Tibial nerve (tissue), 3 donors: Measurements from ENCODE around the gene EIF1B.

Source experiments
- POLR2A ChIP-seq, 2 donors: fragments of 450-650 bp; IDR thresholded peaks; one replicate each; pipeline ENCODE4 v1.6.1; 2017; ENCODE audit warnings: antibody characterized with exemption in 2 of 2, mild to moderate bottlenecking in 2 of 2, moderate library complexity in 2 of 2
- TF ChIP-seq, protein P1 (sequence below), 5 experiments: fragments of 200-600 bp in 3 of 5; fragments of 450-650 bp in 2 of 5; sonication (generic) in 3 of 5; IDR thresholded peaks; one replicate each; pipeline ENCODE4 v1.5.1; 2016 to 2019; ENCODE audit warnings: antibody characterized with exemption in 5 of 5, mild to moderate bottlenecking in 3 of 5, moderate library complexity in 2 of 5

DNA sequence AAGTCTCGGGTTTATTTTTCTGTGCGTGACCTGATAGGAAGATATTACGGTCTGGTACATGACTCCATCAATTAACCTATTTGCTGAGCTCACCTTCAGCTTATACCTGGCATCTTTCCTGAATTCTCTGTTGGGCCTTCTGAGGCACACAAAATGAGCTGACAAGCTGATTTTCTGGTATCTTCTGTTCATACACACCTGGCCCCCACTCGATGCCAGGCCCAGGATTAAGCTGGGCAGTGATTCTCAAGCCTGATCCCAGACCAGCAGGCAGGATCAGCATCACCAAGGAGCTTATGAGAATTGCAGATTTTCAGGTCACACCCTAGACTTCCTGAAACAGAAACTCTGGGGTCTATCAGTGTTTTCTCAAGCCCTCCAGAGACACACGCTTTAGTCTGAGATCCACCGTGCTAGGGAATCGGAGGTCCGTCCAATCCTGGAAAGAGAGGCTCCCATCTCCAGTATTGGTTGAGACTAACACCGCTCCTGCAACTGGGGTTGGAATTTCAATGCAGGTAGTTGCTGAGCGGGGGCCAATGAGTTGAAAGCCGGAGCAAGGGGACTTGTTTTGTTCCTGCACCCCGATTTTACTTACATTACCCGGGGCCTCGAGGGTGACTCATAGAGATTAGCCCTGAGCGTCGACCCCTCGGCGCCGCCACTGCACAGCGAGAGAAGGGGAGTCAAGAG is 636 bp upstream of the EIF1B start:
- no peak for TF ChIP-seq POLR2A (IDR thresholded peaks at IDR 0.05)
- TF ChIP-seq, protein P1, sequence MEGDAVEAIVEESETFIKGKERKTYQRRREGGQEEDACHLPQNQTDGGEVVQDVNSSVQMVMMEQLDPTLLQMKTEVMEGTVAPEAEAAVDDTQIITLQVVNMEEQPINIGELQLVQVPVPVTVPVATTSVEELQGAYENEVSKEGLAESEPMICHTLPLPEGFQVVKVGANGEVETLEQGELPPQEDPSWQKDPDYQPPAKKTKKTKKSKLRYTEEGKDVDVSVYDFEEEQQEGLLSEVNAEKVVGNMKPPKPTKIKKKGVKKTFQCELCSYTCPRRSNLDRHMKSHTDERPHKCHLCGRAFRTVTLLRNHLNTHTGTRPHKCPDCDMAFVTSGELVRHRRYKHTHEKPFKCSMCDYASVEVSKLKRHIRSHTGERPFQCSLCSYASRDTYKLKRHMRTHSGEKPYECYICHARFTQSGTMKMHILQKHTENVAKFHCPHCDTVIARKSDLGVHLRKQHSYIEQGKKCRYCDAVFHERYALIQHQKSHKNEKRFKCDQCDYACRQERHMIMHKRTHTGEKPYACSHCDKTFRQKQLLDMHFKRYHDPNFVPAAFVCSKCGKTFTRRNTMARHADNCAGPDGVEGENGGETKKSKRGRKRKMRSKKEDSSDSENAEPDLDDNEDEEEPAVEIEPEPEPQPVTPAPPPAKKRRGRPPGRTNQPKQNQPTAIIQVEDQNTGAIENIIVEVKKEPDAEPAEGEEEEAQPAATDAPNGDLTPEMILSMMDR (IDR thresholded peaks at IDR 0.05), result no peak
